ENCODE data around the gene CARD8. TPM values are rescaled to one million over a fixed set of nuclear protein-coding genes. Genes with fewer than 3 reads are reported as not detected.

Gene CARD8
- total RNA-seq, 1 experiment from 2014 or later, result 23.0 TPM

- TF ChIP-seq E2F5 (CRISPR knock-in tag; IDR thresholded peaks at IDR 0.05), result no peak
- TF ChIP-seq ZMAT4 (CRISPR knock-in tag; IDR thresholded peaks at IDR 0.05), result no peak
- TF ChIP-seq ZSCAN18 (CRISPR knock-in tag; IDR thresholded peaks at IDR 0.05), result no peak
- TF ChIP-seq ZNF671 (CRISPR knock-in tag; IDR thresholded peaks at IDR 0.05), result no peak
- TF ChIP-seq FOXP4 (CRISPR knock-in tag; IDR thresholded peaks at IDR 0.05), result no peak
- no peak for TF ChIP-seq HMGA2 (CRISPR knock-in tag; IDR thresholded peaks at IDR 0.05)
- TF ChIP-seq RORB (CRISPR knock-in tag; IDR thresholded peaks at IDR 0.05), result no peak
- TF ChIP-seq ZBTB43 (CRISPR knock-in tag; IDR thresholded peaks at IDR 0.05), result no peak
- TF ChIP-seq CTCF (IDR thresholded peaks at IDR 0.05), result no peak
Measured at GRCh38 chr19:48283908-48284307, 28.2 kb upstream of the CARD8 start (continued).

- Mint-ChIP-seq H3K27me3 (ENCODE audit: low read depth) (no peaks in the 10 kb centered on the region), H3K36me3 (peaks cover 55% of the 10 kb centered on the region), H3K4me3 (no peak overlapping the region), H3K4me1 (no peaks in the 10 kb centered on the region), H3K9me3 (no peaks in the 10 kb centered on the region), H3K27ac (no peak overlapping the region)
- DNase-seq (ENCODE audit: low spot score) (no peak), ATAC-seq (no peak)
- ChIA-PET CTCF (interaction anchor here (0.9 to 1.5 kb wide), 3 partner anchors 34 to 71 kb away, joined by 3 to 4 read pairs (median 3); no protein-coding TSS in a partner anchor), POLR2A (no interaction called here)
- TF ChIP-seq ZNF138 (CRISPR knock-in tag; conservative IDR thresholded peaks at IDR 0.05) (no peak), NR1H2 (CRISPR knock-in tag; IDR thresholded peaks at IDR 0.05) (no peak), SMAD3 (CRISPR knock-in tag; IDR thresholded peaks at IDR 0.05; ENCODE audit: borderline replicate concordance) (no peak), SP1 (CRISPR knock-in tag; conservative IDR thresholded peaks at IDR 0.05) (no peak), ARID4B (CRISPR knock-in tag; IDR thresholded peaks at IDR 0.05; ENCODE audit: borderline replicate concordance) (no peak), ZNF263 (CRISPR knock-in tag; IDR thresholded peaks at IDR 0.05; ENCODE audit: low read depth) (no peak), NR3C1 (CRISPR knock-in tag; conservative IDR thresholded peaks at IDR 0.05; ENCODE audit: low read depth) (no peak), ZNF121 (CRISPR knock-in tag; IDR thresholded peaks at IDR 0.05) (no peak), E2F5 (CRISPR knock-in tag; IDR thresholded peaks at IDR 0.05) (no peak), ZBTB43 (CRISPR knock-in tag; IDR thresholded peaks at IDR 0.05) (no peak)
Measured at GRCh38 chr19:48279747-48280146, 24.0 kb upstream of the CARD8 start.
